ENCODE data around the gene KTN1. TPM values are rescaled to one million over a fixed set of nuclear protein-coding genes. Genes with fewer than 3 reads are reported as not detected.

Gene KTN1
- total RNA-seq, 1 donor = 210 TPM

- no peak for TF ChIP-seq CTCF (IDR thresholded peaks at IDR 0.05; ENCODE audit: insufficient read depth, low read length)
- no peak for DNase-seq (ENCODE audit: low read depth)
- no peak overlapping the region for H3K4me3 ChIP-seq (ENCODE audit: low read depth, low read length)
Observed at GRCh38 chr14:55733599-55733998, 153.6 kb downstream of the KTN1 start.

Small RNAs within 50 kb of the gene (small RNA-seq; reads per million reads assigned to genes)
- gene RF00019 = not detected

Other genes starting within 250 kb of the KTN1 start
- gene ATG14, start 168.4 kb upstream of the KTN1 start, total RNA-seq (ENCODE audit: low replicate concordance) = 11.6 and 16.6 TPM in 2 replicates
- gene TBPL2, start 139.6 kb upstream of the KTN1 start, total RNA-seq (ENCODE audit: low replicate concordance) = not detected in 2 replicates

All from fibroblast of the aortic adventitia (primary cell).